Rectal smooth muscle tissue (tissue), 1 donor: ENCODE measurements around the gene PARD3B.

Experiments
- H3K27ac ChIP-seq: one replicate; pipeline ENCODE4 v1.7.0; 2013; ENCODE audit warnings: low read depth, low read length, inconsistent platforms
- H3K27me3 ChIP-seq: one replicate; pipeline ENCODE4 v1.7.0; 2013; ENCODE audit warnings: low read length; ENCODE audit not compliant: control insufficient read depth, insufficient read depth
- H3K36me3 ChIP-seq: one replicate; pipeline ENCODE4 v1.7.0; 2013; ENCODE audit warnings: low read length; ENCODE audit not compliant: control insufficient read depth, insufficient read depth
- H3K4me1 ChIP-seq: one replicate; pipeline ENCODE4 v1.7.0; 2013; ENCODE audit warnings: low read length; ENCODE audit not compliant: control insufficient read depth, insufficient read depth
- H3K4me3 ChIP-seq: one replicate; pipeline ENCODE4 v1.7.0; 2013; ENCODE audit warnings: low read length
- H3K9ac ChIP-seq: one replicate; pipeline ENCODE4 v1.7.0; 2013; ENCODE audit warnings: low read length

Gene PARD3B

DNA sequence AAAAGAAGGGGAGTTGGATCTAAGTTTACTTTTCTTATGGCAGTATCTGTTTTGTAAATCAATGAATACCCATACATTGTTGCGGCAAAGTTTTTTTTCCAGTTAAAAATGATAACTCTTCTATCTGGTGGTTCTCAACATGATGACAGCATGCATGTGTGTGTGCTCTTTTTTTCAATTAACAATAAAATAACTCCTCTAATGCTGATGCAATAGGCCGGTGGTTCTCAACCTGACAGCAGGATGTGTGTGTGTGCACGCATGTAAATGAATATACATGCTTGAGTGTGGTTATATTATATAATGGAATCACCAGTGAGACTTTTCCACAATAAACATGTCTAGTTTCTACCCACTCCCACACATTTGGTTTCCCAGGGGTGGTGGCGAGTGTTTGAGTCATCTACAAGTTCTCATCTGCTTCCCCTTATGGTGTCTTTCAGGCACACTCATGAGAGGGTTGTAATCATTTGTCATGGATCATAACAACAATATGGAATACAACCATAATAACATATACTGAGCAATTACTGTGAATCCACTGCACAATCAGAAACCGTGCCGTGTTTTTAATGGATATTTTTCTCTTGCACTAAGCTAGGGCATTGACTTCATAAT lies 31.2 kb downstream of the PARD3B start:
- Histone ChIP-seq H3K4me1 (no peaks in the 10 kb centered on the region), H3K9ac (no peak overlapping the region), H3K27ac (no peak overlapping the region), H3K36me3 (no peaks in the 10 kb centered on the region), H3K4me3 (no peak overlapping the region), H3K27me3 (no peaks in the 10 kb centered on the region)

DNA sequence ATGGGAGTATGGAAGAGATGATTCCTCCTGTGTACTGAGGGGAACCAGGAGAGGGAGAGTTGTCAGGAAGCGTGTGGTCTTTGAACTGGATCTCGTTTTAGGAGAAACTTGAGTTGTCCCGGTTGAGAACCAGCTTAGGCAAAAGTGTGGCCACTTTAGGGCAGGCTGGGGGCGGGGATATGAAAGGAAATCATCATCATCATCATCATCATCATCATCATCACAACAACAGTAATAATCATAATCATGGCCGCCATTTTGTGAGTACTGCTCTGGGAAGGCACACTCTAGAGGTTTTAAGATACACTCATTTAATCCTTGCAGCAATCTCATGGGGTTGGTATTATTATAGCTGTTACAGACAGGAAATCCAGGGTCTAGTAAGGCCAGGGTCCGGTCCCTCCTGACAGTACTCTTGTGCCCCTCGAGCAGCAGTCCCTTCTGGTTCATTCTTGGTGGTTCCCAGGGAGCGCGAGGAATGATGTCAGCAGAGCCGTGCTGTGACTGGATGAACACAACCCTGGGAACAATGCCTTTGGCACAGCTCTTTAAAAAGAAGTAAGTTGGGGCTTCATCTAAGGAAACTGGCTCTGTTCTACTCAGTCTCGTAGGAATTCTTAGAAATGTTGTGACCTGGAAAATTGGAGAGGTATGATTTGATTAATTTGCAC lies 33.8 kb downstream of the PARD3B start:
- Histone ChIP-seq H3K4me1 (no peaks in the 10 kb centered on the region), H3K36me3 (no peaks in the 10 kb centered on the region), H3K27me3 (no peaks in the 10 kb centered on the region), H3K27ac (no peak overlapping the region), H3K9ac (no peak overlapping the region), H3K4me3 (no peak overlapping the region)

DNA sequence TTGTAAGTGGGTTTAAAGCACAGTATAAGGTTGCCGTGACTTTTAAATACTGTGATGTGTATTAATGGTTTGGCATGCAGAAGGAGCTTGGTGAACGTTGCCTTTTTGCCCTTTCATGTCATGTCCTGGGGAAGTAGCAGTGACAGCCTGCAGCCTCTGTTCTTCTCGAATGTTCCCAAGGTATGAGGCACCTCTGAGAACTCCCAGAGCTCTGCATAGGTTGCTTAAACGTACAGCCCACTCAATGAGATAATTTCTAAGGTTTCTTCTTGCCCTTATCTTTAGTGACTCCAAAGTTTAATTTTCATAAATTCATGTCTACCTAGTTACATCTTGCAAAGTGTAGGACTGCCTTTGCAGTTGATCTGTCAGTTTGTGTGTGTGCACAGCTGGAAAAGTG lies 36.7 kb downstream of the PARD3B start:
- Histone ChIP-seq H3K4me3 (no peak overlapping the region), H3K27me3 (no peaks in the 10 kb centered on the region), H3K9ac (no peak overlapping the region), H3K36me3 (no peaks in the 10 kb centered on the region), H3K4me1 (no peaks in the 10 kb centered on the region), H3K27ac (no peak overlapping the region)

DNA sequence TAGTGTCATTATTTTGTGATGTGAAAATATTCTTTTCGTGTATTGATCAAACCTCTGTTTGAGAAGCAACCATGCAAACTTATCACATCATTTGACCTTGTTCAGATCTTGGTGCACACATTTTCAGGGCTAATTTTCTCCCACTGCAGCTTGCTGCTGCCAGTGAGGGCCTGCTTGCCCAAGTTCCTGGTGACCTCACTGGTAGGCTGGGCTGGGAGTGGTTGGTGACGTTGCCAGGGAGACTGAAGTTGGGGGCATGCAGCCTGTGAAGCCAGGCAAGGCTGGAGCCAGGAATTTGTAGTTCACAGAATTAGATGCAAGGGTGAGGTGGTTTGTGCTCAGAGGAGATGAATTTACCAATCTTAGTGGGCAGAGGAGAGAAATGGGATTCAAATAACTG lies 38.5 kb downstream of the PARD3B start:
- no peak overlapping the region for H3K4me3 ChIP-seq
- no peak overlapping the region for H3K9ac ChIP-seq
- H3K27ac ChIP-seq, result no peak overlapping the region
- H3K27me3 ChIP-seq, result no peaks in the 10 kb centered on the region
- H3K4me1 ChIP-seq, result no peaks in the 10 kb centered on the region
- H3K36me3 ChIP-seq, result no peaks in the 10 kb centered on the region

DNA sequence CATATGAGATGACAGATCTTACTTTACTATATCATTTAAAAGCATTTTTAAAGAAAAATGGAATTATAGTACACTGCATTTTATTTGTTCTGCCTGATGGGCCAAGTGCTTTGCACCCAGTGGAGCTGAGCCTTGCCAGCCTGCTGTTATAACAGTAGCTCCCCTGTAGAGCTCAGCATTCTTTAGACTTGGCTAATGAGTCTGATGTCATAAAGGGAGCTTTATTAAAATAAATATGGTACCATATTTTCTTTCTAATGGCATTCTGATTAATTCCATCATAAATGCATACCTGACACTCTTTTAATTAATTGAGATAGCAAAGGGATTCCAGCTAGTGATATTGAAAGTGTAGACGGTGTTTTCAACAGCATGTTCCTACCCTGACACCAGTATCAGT lies 40.7 kb downstream of the PARD3B start:
- Histone ChIP-seq H3K27ac (no peak overlapping the region), H3K4me1 (no peaks in the 10 kb centered on the region), H3K9ac (no peak overlapping the region), H3K4me3 (no peak overlapping the region), H3K36me3 (no peaks in the 10 kb centered on the region), H3K27me3 (no peaks in the 10 kb centered on the region)

DNA sequence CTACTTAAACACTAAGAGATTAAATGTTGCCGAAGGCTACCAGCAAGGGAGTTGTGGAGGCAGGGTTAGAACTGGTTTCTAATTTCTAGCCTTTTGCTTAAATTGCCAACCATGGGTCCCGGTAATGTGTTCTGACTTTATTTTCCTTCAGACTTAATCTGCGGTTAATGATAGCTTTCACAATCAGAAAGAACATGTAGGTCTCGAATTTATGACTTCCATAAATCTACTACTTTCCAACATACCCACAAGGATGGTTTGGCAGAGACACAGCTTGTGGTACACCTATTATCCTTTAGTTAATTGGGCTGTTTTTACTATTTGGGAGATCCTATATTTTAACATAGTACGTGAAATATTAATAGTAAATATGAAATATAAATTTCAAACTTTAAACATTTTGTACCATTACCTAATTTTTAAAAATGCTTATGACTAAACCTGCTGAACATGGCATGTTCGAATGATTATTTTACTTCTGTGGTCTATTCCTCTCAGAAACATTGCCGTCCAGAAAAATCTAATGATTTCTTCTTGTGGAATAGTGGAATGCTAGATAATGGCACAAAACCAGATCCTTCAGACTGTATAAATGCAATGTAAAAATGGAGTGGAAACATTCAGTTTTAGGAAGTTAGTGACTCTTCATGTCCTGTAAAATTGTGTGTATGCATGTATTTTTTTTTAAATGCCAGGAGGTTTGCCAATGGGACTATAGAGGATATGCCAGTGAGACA lies 41.3 kb downstream of the PARD3B start:
- no peaks in the 10 kb centered on the region for H3K4me1 ChIP-seq
- no peaks in the 10 kb centered on the region for H3K36me3 ChIP-seq
- no peak overlapping the region for H3K27ac ChIP-seq
- no peaks in the 10 kb centered on the region for H3K27me3 ChIP-seq
- H3K4me3 ChIP-seq, result no peak overlapping the region
- no peak overlapping the region for H3K9ac ChIP-seq

DNA sequence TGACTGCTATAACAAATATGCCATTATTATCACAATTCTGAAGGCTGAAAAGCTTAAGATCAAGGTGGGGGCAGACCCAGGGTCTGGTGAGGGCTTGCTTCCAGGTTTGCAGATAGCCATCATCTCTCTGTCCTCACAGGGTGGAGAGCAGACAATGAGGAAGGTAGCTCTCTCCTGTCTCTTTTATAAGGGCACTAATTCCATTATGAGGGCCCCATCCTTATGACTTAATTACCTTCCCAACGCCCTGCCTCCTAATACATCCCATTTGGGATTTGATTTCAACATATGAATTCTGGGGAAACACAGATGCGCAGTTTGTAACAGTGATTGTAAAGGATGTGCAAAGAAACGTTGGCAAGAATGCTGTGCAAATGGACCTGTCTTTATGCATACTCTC lies 44.8 kb downstream of the PARD3B start:
- H3K27me3 ChIP-seq, result no peaks in the 10 kb centered on the region
- H3K4me1 ChIP-seq, result no peaks in the 10 kb centered on the region
- no peak overlapping the region for H3K27ac ChIP-seq
- no peaks in the 10 kb centered on the region for H3K36me3 ChIP-seq
- no peak overlapping the region for H3K9ac ChIP-seq
- no peak overlapping the region for H3K4me3 ChIP-seq

DNA sequence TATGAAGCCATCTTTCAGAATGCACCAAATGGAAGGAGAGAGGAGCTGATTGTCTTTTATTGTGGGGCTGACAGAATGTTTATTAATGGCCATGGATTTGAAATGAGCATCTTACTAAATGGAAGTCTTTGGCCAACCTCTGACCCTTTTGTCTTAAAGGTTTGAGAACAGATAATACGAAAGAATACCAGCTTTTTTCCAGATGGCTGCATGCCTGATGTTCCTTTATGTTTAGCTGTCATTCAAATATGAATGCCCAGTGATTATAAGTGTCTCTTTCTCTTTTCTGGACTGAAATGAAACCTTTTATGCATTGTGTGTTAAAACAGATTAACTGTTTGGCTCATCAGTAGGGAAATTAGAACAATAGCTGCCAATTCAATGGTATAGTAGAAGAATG lies 46.0 kb downstream of the PARD3B start:
- H3K36me3 ChIP-seq, result no peaks in the 10 kb centered on the region
- no peak overlapping the region for H3K27ac ChIP-seq
- no peaks in the 10 kb centered on the region for H3K4me1 ChIP-seq
- H3K9ac ChIP-seq, result no peak overlapping the region
- H3K4me3 ChIP-seq, result no peak overlapping the region
- no peaks in the 10 kb centered on the region for H3K27me3 ChIP-seq

DNA sequence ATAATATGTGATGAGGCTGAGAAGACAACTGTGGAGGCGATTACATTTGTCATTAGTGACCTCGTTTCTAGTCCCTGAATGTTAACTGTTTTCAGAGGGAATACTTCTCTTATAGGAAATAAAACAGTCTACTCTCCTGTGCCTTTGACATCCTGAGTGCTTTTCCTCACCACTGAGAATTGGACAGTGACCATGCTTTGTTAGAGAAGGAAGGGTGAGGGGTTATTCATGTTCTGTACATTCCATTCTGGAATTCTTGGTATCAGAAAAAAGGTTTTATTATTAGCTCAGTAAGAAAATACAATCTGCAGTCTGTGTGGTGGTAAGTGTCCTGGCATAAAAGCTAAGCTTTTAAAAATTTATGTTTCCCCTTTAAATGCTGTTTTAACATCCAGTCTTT lies 58.8 kb downstream of the PARD3B start:
- H3K36me3 ChIP-seq, result no peaks in the 10 kb centered on the region
- H3K27me3 ChIP-seq, result no peaks in the 10 kb centered on the region
- H3K4me1 ChIP-seq, result peaks cover 39% of the 10 kb centered on the region
- no peak overlapping the region for H3K9ac ChIP-seq
- H3K27ac ChIP-seq, result peak overlapping the region; percentile 62
- no peak overlapping the region for H3K4me3 ChIP-seq

DNA sequence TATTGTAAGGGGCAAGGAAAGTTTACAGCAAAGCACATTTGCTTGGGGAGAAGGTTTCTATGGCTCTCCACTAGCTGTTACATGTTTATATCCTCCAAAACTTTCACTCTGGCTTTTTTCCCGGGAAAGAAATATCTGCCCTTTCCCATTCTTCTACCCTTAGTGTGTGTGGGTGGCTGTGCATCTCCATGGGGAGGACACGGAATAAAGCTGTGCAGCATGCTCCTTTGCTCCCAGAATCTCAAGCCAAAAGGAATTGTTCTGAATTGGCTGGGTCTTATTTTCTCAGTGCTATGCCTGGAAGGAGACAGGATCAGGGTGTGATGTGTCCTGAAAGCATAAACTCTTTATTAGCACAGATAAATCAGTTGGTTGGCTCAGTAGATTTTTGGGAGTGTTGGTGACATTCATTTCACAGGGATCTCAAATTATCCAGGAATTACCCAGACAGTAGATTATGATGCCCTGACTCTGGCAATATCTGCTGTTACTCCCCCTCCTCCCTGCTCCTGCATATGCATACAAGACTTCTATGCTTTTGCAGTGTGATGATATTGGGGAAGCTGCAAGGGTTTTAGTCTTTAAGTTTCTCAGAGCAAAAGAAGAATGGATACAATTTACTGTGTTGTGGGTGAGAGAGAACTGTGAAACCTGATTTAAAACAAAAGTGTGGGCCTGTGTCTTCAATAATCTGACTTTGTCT lies 63.1 kb downstream of the PARD3B start:
- H3K9ac ChIP-seq, result no peak overlapping the region
- H3K4me1 ChIP-seq, result peaks cover 43% of the 10 kb centered on the region
- H3K27ac ChIP-seq, result peak overlapping the region; percentile 78

DNA sequence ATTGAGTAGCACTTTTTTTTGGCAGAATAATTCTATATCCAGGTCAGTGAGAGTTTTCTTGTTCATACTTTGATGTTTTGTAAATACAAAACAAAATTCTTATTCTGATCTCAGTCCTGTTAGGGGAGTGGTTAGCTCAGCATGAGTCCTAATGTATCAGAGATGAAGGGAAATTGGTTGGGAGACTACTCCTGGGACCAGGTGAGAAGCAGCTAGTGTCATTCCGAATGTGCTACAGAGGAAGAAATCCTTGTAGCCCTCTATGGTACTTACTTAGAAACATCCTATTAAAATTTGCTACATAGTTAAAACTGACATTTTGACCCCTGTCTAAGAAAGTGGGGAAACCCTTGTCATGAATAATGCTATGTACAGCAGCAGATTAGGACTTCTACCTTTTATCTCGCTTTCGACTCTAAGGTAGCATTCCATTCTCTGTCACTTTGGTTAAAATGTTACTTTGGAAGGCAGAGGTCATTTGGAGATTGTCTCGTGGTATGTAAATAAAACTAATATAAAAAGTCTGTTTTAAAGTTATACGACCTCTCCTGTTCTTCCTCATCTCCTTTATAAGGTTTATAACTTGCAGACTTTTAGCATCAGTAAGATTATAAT lies 65.8 kb downstream of the PARD3B start:
- peak overlapping the region; percentile 2 for H3K27ac ChIP-seq
- no peak overlapping the region for H3K4me3 ChIP-seq
- H3K9ac ChIP-seq, result no peak overlapping the region
- no peaks in the 10 kb centered on the region for H3K27me3 ChIP-seq
- H3K4me1 ChIP-seq, result peaks cover 33% of the 10 kb centered on the region
- no peaks in the 10 kb centered on the region for H3K36me3 ChIP-seq

More for the DNA sequence above, 63.1 kb downstream of the PARD3B start:
- no peak overlapping the region for H3K4me3 ChIP-seq
- H3K27me3 ChIP-seq, result no peaks in the 10 kb centered on the region
- no peaks in the 10 kb centered on the region for H3K36me3 ChIP-seq

DNA sequence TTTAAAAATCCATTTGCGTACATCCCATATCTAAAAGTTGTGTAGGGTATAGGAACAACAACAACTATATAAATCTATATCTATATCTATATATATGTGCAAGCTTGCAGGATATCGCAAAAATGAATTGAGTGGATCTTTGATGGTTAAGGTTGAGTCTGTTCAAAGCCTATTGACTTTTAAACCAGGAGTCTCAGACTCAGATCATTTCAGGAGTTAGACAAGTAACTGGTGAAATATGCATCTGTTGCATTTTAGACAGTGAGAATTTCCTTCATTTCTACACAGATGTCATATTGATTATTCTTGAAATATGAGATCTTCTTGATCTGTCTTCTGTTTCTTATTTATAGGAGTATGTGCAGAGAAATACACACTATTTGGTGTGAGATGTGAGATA lies 66.5 kb downstream of the PARD3B start:
- Histone ChIP-seq H3K27me3 (no peaks in the 10 kb centered on the region), H3K9ac (no peak overlapping the region), H3K27ac (peak overlapping the region; percentile 0), H3K4me1 (peaks cover 33% of the 10 kb centered on the region), H3K4me3 (no peak overlapping the region), H3K36me3 (no peaks in the 10 kb centered on the region)
